Adipocyte (in vitro differentiated cells): ENCODE measurements around the gene NFKBIZ.

Experiments
- DNase-seq: peaks from one replicate; pipeline ENCODE4 v3.0.0-alpha.2; 2015; ENCODE audit warnings: low read depth
- H3K27me3 ChIP-seq: replicated peaks from 2 replicates; pipeline ENCODE4 v1.7.0; 2013; ENCODE audit warnings: mild to moderate bottlenecking, low read length, moderate library complexity; ENCODE audit not compliant: control insufficient read depth, insufficient read depth
- H3K36me3 ChIP-seq: 2 replicates; pipeline ENCODE4 v1.7.0; 2013; ENCODE audit warnings: low read length, mild to moderate bottlenecking, moderate library complexity; ENCODE audit not compliant: control insufficient read depth, insufficient read depth, severe bottlenecking
- H3K4me1 ChIP-seq: 2 replicates; pipeline ENCODE4 v1.7.0; 2013; ENCODE audit warnings: mild to moderate bottlenecking, low read length, moderate library complexity; ENCODE audit not compliant: control insufficient read depth, insufficient read depth
- H3K4me3 ChIP-seq: 2 replicates; pipeline ENCODE4 v1.7.0; 2013; ENCODE audit warnings: mild to moderate bottlenecking, low read length, moderate library complexity
- H3K9ac ChIP-seq: 2 replicates; pipeline ENCODE4 v1.7.0; 2013; ENCODE audit warnings: mild to moderate bottlenecking, low read length, moderate library complexity
- H3K9me3 ChIP-seq: 2 replicates; pipeline ENCODE4 v1.7.0; 2013; ENCODE audit warnings: mild to moderate bottlenecking, low read length, moderate library complexity; ENCODE audit not compliant: control insufficient read depth

NFKBIZ gene

GRCh38 chr3:101851850-101852714 lies 2.8 kb downstream of the NFKBIZ start:
- Histone ChIP-seq H3K9me3 (no peaks in the 10 kb centered on the region), H3K27me3 (no peaks in the 10 kb centered on the region), H3K4me1 (peaks cover 30% of the 10 kb centered on the region), H3K36me3 (peaks cover 55% of the 10 kb centered on the region), H3K4me3 (peak overlapping the region; percentile 97), H3K9ac (peak overlapping the region; percentile 97)
- peak; percentile 26 for DNase-seq

- no peak for DNase-seq
- no peak overlapping the region for H3K4me3 ChIP-seq
- no peak overlapping the region for H3K9ac ChIP-seq
- peaks cover 67% of the 10 kb centered on the region for H3K36me3 ChIP-seq
- peaks cover 30% of the 10 kb centered on the region for H3K4me1 ChIP-seq
- H3K27me3 ChIP-seq, result no peaks in the 10 kb centered on the region
- H3K9me3 ChIP-seq, result no peaks in the 10 kb centered on the region
These were observed 3.9 kb downstream of the NFKBIZ start for GRCh38 chr3:101852983-101853840.

DNA sequence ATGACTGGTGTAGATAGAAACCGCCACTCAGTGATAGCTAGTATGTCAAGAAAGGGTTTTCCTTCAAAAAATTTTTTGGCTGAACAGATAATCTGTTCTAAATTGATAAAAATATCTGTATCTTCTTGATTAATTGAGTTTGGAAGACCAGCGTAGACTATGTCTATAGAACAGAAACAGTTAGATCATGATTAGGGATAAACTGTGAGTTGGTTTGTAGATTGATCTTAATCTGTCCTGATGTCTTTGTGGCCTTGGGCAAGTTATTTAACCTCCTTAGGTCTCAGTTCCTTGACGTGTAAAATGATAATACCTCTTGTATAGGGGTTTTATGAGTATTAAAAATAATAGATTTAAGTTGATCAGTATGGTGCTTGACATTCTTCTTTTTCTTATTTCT lies 4.7 kb downstream of the NFKBIZ start:
- H3K9ac ChIP-seq, result no peak overlapping the region
- no peak for DNase-seq
- no peaks in the 10 kb centered on the region for H3K27me3 ChIP-seq
- H3K9me3 ChIP-seq, result no peaks in the 10 kb centered on the region
- no peak overlapping the region for H3K4me3 ChIP-seq
- H3K36me3 ChIP-seq, result peaks cover 74% of the 10 kb centered on the region
- peaks cover 24% of the 10 kb centered on the region for H3K4me1 ChIP-seq

DNA sequence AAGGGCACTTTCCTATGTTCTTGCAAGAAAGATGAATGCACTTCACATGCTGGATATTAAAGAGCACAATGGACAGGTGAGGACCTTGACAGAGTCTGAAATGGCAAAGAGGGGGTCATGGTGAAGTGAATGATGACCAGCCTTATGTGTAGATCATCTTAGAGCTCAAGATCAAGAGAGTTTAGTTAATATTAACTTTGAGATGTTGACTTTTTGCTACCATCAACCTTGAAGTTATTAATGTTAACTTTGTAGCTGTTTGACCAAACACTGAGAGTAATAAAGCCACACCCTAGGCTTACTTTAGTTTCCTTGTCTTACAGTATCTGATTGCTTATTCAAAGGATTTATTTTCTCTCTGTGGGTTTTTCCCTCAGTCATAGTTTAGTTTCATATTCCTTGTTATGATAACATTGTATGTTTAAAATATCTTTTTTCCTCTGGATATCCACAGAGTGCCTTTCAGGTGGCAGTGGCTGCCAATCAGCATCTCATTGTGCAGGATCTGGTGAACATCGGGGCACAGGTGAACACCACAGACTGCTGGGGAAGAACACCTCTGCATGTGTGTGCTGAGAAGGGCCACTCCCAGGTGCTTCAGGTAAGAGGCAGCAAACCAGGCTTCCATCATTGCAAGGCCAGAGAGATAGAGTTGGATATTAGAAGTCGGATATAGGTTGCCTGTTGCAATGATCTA lies 5.4 kb downstream of the NFKBIZ start:
- no peaks in the 10 kb centered on the region for H3K27me3 ChIP-seq
- no peaks in the 10 kb centered on the region for H3K9me3 ChIP-seq
- peaks cover 24% of the 10 kb centered on the region for H3K4me1 ChIP-seq
- H3K4me3 ChIP-seq, result no peak overlapping the region
- H3K9ac ChIP-seq, result no peak overlapping the region
- peaks cover 82% of the 10 kb centered on the region for H3K36me3 ChIP-seq
- DNase-seq, result no peak

DNA sequence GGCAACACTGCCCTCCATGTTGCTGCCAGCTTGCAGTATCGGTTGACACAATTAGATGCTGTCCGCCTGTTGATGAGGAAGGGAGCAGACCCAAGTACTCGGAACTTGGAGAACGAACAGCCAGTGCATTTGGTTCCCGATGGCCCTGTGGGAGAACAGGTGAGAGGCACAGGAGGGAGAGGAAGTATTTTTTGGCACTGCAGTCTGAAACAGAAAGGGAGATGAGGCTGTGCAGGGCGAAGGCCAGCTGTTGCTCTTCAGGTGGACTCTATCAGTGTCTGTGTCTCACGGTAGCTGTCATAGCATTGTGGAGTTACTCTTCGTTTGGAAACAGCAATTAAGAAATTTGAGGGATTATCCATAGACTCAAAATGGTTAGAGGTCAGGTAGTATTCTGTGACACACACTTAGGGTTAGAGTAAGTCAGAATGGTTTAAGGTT lies 8.0 kb downstream of the NFKBIZ start:
- peaks cover 99% of the 10 kb centered on the region for H3K36me3 ChIP-seq
- no peaks in the 10 kb centered on the region for H3K9me3 ChIP-seq
- peaks cover 13% of the 10 kb centered on the region for H3K4me1 ChIP-seq
- H3K4me3 ChIP-seq, result no peak overlapping the region
- DNase-seq, result no peak
- H3K27me3 ChIP-seq, result no peaks in the 10 kb centered on the region
- H3K9ac ChIP-seq, result peak overlapping the region; percentile 0

DNA sequence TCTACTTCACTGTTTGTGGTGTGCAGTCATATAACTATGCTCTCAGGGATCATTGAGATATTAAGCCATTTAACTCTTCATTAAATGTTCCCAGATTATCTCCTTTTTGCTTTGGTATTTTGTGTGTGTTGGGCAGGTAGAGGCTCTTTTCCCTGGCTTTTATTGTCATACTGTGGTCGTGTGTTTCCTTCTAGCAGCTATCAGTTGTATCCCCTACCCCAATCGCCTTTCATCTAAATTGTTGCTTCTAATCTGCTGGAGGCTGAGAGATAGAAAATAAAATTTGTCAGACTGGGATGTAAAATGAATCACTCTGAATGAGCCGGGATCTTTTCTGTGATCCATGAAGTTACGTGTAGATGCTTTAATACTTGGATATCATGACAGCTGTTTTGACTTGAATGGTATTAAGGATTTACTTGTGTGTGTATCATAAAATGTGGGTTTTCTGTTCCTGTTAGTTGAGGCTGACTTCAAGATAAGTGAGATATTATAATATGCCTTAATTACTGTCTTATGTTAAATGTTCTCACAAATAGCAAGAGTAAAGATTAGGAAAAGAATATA lies 9.2 kb downstream of the NFKBIZ start:
- no peak for DNase-seq
- Histone ChIP-seq H3K4me3 (no peak overlapping the region), H3K27me3 (no peaks in the 10 kb centered on the region), H3K36me3 (peaks cover 86% of the 10 kb centered on the region), H3K4me1 (peaks cover 1% of the 10 kb centered on the region), H3K9me3 (no peaks in the 10 kb centered on the region), H3K9ac (no peak overlapping the region)

DNA sequence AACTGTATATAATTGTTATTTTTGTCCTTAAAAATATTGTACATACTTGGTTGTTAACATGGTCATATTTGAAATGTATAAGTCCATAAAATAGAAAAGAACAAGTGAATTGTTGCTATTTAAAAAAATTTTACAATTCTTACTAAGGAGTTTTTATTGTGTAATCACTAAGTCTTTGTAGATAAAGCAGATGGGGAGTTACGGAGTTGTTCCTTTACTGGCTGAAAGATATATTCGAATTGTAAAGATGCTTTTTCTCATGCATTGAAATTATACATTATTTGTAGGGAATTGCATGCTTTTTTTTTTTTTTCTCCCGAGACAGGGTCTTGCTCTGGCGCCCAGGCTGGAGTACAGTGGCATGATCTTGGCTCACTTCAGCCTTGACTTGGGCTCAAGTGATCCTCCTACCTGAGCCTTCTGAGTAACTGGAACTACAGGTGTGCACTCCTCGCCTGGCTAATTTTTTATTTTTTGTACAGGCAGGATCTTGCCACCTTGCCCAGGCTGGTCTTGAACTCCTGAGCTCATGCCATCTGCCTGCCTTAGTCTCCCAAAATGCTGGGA lies 10.7 kb downstream of the NFKBIZ start:
- no peak for DNase-seq
- Histone ChIP-seq H3K4me1 (no peaks in the 10 kb centered on the region), H3K9me3 (no peaks in the 10 kb centered on the region), H3K27me3 (no peaks in the 10 kb centered on the region), H3K4me3 (no peak overlapping the region), H3K36me3 (peaks cover 72% of the 10 kb centered on the region), H3K9ac (no peak overlapping the region)

DNA sequence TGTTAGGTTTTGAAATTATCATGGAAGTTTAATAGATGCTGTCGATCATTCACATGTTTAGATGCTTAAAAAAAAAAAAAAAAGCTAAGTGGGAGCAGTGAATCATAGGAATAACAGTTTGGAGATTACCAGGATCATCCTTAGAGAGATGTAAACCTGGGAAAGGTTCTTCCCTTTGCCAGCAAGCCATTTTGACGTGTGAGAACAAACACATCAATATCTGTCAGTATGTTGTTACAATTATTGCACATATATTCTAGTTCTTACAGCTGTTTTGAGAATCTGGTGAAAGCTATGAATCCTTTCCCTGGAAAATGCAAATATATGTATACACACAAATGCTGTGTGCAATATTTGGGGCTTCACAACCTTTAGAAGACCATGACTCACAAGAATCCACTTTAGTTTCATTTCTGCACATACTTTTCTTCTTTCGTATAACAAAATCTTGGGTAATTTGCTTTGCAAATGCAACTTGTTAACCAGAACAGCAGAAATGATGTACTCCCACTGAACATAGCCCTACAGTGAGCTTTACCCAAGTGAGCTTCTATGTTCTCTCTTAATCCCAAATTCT lies 12.0 kb downstream of the NFKBIZ start:
- no peak overlapping the region for H3K9ac ChIP-seq
- no peak overlapping the region for H3K4me3 ChIP-seq
- DNase-seq, result no peak
- no peaks in the 10 kb centered on the region for H3K9me3 ChIP-seq
- peaks cover 59% of the 10 kb centered on the region for H3K36me3 ChIP-seq
- H3K4me1 ChIP-seq, result no peaks in the 10 kb centered on the region
- no peaks in the 10 kb centered on the region for H3K27me3 ChIP-seq

DNA sequence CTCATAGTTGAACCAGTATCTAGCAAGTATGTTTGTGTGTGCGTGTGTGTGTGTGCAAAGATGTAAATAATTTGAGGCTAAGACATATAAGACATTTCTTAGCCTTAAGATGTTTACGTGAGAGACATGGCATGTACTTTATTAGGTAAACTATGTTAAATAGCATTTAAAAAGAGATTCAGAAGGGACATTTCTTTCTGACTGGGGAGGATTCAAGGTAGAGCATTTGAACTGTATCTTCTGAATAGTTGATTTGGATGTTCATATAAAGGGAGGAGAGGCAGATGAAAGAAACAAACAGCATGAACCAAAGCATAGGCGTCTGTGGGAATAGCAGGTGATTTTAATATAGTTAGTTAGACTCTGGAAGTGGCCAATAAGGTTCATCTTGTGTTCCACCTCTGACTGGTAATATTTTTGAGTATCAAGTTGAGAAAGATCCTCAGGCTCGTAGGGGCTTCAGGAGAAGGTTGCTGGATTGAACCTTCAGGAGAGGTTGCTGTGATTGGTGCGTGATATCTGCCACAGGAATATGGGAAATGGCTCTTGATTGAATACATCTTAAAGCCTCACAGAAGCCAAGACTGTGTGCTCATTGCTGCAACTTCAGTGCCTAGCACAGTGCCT lies 12.6 kb downstream of the NFKBIZ start:
- Histone ChIP-seq H3K4me3 (no peak overlapping the region), H3K36me3 (peaks cover 53% of the 10 kb centered on the region), H3K9ac (no peak overlapping the region), H3K9me3 (no peaks in the 10 kb centered on the region), H3K4me1 (no peaks in the 10 kb centered on the region), H3K27me3 (no peaks in the 10 kb centered on the region)
- no peak for DNase-seq
